ENCODE data around the gene ADCY3.

The ADCY3 gene

DNA sequence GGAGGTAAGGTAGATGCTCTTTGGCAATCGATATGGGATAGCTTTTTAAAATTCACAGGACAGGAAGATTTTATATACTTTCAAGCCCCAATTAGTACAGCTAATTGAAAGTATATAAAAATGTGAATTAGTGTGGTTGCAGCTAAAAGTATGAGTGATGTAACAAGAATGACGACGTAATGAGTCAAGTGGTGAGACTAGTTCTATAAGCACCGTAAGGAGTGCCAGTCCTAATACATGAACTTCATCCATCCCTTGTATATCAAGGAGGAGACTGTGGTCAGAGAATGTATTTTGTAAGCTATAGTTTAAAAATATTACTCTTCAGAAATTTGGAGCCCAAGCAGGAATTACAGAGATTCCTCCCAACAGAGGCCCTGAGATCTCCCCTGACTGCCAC is 25.9 kb upstream of the ADCY3 start:
- no peaks in the 10 kb centered on the region for H3K27me3 ChIP-seq
- H3K4me1 ChIP-seq: no peaks in the 10 kb centered on the region
- no peaks in the 10 kb centered on the region for H3K9me3 ChIP-seq
- TF ChIP-seq, protein P1, sequence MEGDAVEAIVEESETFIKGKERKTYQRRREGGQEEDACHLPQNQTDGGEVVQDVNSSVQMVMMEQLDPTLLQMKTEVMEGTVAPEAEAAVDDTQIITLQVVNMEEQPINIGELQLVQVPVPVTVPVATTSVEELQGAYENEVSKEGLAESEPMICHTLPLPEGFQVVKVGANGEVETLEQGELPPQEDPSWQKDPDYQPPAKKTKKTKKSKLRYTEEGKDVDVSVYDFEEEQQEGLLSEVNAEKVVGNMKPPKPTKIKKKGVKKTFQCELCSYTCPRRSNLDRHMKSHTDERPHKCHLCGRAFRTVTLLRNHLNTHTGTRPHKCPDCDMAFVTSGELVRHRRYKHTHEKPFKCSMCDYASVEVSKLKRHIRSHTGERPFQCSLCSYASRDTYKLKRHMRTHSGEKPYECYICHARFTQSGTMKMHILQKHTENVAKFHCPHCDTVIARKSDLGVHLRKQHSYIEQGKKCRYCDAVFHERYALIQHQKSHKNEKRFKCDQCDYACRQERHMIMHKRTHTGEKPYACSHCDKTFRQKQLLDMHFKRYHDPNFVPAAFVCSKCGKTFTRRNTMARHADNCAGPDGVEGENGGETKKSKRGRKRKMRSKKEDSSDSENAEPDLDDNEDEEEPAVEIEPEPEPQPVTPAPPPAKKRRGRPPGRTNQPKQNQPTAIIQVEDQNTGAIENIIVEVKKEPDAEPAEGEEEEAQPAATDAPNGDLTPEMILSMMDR (IDR thresholded peaks at IDR 0.05; ENCODE audit: low read depth, low read length): no peak
- H3K4me3 ChIP-seq (ENCODE audit: low read depth, low read length): no peak overlapping the region
- H3K36me3 ChIP-seq: peaks cover 5% of the 10 kb centered on the region
- DNase-seq: no peak

DNA sequence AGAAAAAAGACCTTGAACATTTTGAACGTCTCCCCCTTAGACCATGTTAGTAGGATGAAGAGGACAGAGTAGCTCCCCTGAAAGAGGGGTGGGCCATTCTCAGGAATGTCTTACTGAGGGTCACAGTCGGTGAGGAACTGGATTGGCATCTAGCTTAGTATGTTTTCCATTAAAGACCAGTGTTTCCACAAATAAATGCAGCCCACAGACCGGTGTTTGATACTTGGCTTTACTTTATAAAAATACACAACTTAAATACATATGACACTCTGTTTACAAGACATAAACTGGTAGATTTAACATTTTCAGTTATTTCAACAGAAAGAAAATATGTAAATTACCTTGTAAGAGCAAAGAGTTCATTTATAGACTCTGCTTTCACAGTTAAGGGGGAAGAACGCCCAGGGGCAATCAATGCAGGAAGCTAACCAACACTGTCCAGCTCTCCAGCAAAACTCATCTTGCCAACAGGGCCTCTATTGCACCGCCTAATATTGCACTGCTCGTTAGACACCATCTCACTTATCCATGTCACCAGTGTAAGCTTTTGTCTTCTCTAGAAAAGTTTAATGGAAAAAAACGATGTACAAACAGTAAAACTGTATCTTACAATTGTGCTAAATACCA is 23.5 kb upstream of the ADCY3 start:
- no peak for DNase-seq
- TF ChIP-seq, protein P1 (IDR thresholded peaks at IDR 0.05; ENCODE audit: low read depth, low read length): no peak
- Histone ChIP-seq H3K27me3 (no peaks in the 10 kb centered on the region), H3K4me1 (no peaks in the 10 kb centered on the region), H3K4me3 (ENCODE audit: low read depth, low read length) (no peak overlapping the region), H3K9me3 (no peaks in the 10 kb centered on the region), H3K36me3 (peaks cover 5% of the 10 kb centered on the region)

DNA sequence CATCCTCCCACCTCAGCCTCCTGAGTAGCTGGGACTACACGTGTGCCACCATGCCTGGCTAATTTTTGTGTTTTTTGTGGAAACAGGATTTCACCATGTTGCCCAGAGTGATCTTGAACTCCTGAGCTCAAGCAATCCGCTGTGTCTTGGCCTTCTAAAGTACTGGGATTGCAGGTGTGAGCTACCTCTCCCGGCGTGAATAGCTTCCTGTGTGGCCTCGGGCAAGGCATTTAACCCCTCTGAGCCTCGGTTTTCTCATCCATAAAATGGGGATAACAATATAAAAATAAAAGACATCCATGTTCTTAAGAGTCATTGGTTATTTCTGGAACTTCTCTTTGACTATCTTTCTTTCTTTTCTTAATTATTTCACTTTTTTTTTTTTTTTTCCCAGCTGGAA is 19.3 kb upstream of the ADCY3 start:
- Histone ChIP-seq H3K9me3 (no peaks in the 10 kb centered on the region; the same call in 1 of the 2 replicates), H3K4me1 (no peaks in the 10 kb centered on the region), H3K27me3 (no peaks in the 10 kb centered on the region), H3K36me3 (no peaks in the 10 kb centered on the region), H3K4me3 (ENCODE audit: low read depth, low read length) (no peak overlapping the region)
- TF ChIP-seq, protein P1 (IDR thresholded peaks at IDR 0.05; ENCODE audit: low read depth, low read length): no peak
- no peak for DNase-seq

DNA sequence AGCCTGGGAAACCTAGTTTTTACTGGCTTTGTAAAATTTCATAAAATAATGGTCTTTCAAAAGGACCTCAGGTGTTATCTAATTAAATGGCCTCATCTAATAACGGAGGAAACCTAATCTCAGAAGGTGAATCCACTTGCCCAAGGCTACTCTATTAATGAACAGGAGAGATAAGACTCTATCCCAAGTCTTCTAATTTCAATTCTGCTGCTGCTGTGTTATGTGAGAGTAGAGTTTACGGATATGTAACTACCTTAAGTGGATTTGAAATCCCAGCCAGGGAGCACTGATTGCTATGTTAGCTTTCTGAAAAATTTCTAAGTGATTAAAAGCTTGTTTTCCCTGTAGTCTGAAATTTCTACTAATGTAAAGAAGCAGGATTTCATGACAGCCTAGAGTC is 17.2 kb upstream of the ADCY3 start:
- H3K9me3 ChIP-seq: no peaks in the 10 kb centered on the region; the same call in 1 of the 2 replicates
- H3K27me3 ChIP-seq: no peaks in the 10 kb centered on the region
- no peak overlapping the region for H3K4me3 ChIP-seq (ENCODE audit: low read depth, low read length)
- no peaks in the 10 kb centered on the region for H3K4me1 ChIP-seq
- no peak for DNase-seq
- TF ChIP-seq, protein P1 (IDR thresholded peaks at IDR 0.05; ENCODE audit: low read depth, low read length): no peak
- H3K36me3 ChIP-seq: no peaks in the 10 kb centered on the region

DNA sequence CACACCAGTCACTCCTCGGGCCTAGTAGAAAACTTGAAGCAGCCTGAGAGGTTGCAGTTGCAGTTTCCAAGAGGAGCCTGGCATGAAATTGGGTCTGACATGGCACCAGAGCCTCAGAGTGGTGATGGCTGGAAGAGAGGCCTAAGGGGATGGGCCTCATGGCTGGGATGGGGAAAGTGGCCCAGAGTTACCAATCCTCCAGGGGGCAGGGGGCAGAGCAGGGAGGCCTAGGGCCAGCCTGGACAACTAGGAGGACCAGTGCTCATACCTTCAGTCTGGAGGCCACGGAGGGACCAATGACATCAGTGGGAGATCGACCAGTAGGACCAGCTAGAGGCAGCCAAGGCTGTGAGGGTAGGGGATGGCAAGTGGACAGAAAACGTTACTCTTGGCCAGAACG is 15.1 kb upstream of the ADCY3 start:
- no peaks in the 10 kb centered on the region; the same call in 1 of the 2 replicates for H3K9me3 ChIP-seq
- no peaks in the 10 kb centered on the region for H3K27me3 ChIP-seq
- no peaks in the 10 kb centered on the region for H3K4me1 ChIP-seq
- H3K36me3 ChIP-seq: no peaks in the 10 kb centered on the region
- TF ChIP-seq, protein P1 (IDR thresholded peaks at IDR 0.05; ENCODE audit: low read depth, low read length): no peak
- no peak for DNase-seq
- no peak overlapping the region for H3K4me3 ChIP-seq (ENCODE audit: low read depth, low read length)

DNA sequence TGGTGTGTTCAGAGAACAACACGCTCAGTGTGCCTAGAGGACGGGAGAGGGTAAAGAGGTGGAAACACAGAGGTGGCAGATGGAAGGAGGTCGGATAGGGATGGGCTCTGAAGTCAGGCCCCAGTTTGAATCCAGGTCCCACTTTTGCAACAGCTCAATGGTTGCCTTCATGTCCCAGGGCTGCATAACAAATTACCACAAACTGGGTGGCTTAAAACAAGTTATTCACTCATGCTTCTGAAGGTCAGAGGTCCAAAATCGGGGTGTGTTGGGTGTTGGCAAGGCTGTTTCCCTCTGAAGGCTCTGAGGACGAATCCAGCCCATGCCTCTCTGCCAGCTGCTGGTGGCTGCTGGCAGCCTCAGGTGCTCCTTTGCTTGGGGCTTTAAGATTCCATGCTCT is 12.7 kb upstream of the ADCY3 start:
- Histone ChIP-seq H3K4me1 (no peaks in the 10 kb centered on the region), H3K27me3 (no peaks in the 10 kb centered on the region), H3K9me3 (no peaks in the 10 kb centered on the region; the same call in 1 of the 2 replicates), H3K4me3 (ENCODE audit: low read depth, low read length) (no peak overlapping the region), H3K36me3 (no peaks in the 10 kb centered on the region)
- no peak for DNase-seq
- TF ChIP-seq, protein P1 (IDR thresholded peaks at IDR 0.05; ENCODE audit: low read depth, low read length): no peak

Data from BE2C (cell line).